Activated naive CD4-positive, alpha-beta T cell treated with anti-CD3 and anti-CD28 coated beads, Interleukin-2, amount 50 U/mL, for 24 hours (primary cell): ENCODE results near the gene TOR4A.

Experiments
- H3K27ac Mint-ChIP-seq: one replicate; pipeline ENCODE4 v1.8.0; 2021; ENCODE audit warnings: mild to moderate bottlenecking, mixed read lengths
- H3K27me3 Mint-ChIP-seq: one replicate; pipeline ENCODE4 v1.8.0; 2021; ENCODE audit warnings: mixed read lengths
- H3K36me3 Mint-ChIP-seq: one replicate; pipeline ENCODE4 v1.8.0; 2021; ENCODE audit warnings: mixed read lengths
- H3K4me1 Mint-ChIP-seq: one replicate; pipeline ENCODE4 v1.8.0; 2021; ENCODE audit warnings: mixed read lengths
- H3K4me3 Mint-ChIP-seq: one replicate; pipeline ENCODE4 v1.8.0; 2021; ENCODE audit warnings: mild to moderate bottlenecking, mixed read lengths
- H3K9me3 Mint-ChIP-seq: one replicate; pipeline ENCODE4 v1.8.0; 2021; ENCODE audit warnings: mixed read lengths

The TOR4A gene

GRCh38 chr9:137293094-137293481 lies 15.6 kb downstream of the TOR4A start:
- Mint-ChIP-seq H3K27me3 (peaks cover 18% of the 10 kb centered on the region), H3K4me3 (no peak overlapping the region), H3K36me3 (no peaks in the 10 kb centered on the region), H3K9me3 (no peaks in the 10 kb centered on the region), H3K4me1 (peaks cover 4% of the 10 kb centered on the region), H3K27ac (no peak overlapping the region)

- H3K9me3 Mint-ChIP-seq, result no peaks in the 10 kb centered on the region
- peaks cover 4% of the 10 kb centered on the region for H3K4me1 Mint-ChIP-seq
- peaks cover 18% of the 10 kb centered on the region for H3K27me3 Mint-ChIP-seq
- peak overlapping the region; percentile 35 for H3K27ac Mint-ChIP-seq
- H3K36me3 Mint-ChIP-seq, result no peaks in the 10 kb centered on the region
- H3K4me3 Mint-ChIP-seq, result no peak overlapping the region
These were observed 16.1 kb downstream of the TOR4A start for GRCh38 chr9:137293482-137294090.

GRCh38 chr9:137294091-137294680 lies 16.7 kb downstream of the TOR4A start:
- Mint-ChIP-seq H3K36me3 (no peaks in the 10 kb centered on the region), H3K4me1 (peaks cover 4% of the 10 kb centered on the region), H3K27me3 (peaks cover 18% of the 10 kb centered on the region), H3K4me3 (peak overlapping the region; percentile 57), H3K27ac (no peak overlapping the region), H3K9me3 (no peaks in the 10 kb centered on the region)

GRCh38 chr9:137294681-137295237 lies 17.2 kb downstream of the TOR4A start:
- H3K36me3 Mint-ChIP-seq, result no peaks in the 10 kb centered on the region
- H3K27ac Mint-ChIP-seq, result peak overlapping the region; percentile 30
- H3K9me3 Mint-ChIP-seq, result no peaks in the 10 kb centered on the region
- H3K4me3 Mint-ChIP-seq, result peak overlapping the region; percentile 57
- peaks cover 5% of the 10 kb centered on the region for H3K4me1 Mint-ChIP-seq
- peaks cover 19% of the 10 kb centered on the region for H3K27me3 Mint-ChIP-seq

GRCh38 chr9:137295238-137295811 lies 17.8 kb downstream of the TOR4A start:
- Mint-ChIP-seq H3K27ac (no peak overlapping the region), H3K4me1 (peaks cover 9% of the 10 kb centered on the region), H3K36me3 (no peaks in the 10 kb centered on the region), H3K9me3 (no peaks in the 10 kb centered on the region), H3K27me3 (peaks cover 21% of the 10 kb centered on the region), H3K4me3 (peak overlapping the region; percentile 57)

- Mint-ChIP-seq H3K4me1 (peaks cover 13% of the 10 kb centered on the region), H3K27ac (no peak overlapping the region), H3K9me3 (no peaks in the 10 kb centered on the region), H3K4me3 (peak overlapping the region; percentile 79), H3K27me3 (peaks cover 21% of the 10 kb centered on the region), H3K36me3 (no peaks in the 10 kb centered on the region)
These were observed 18.5 kb downstream of the TOR4A start for GRCh38 chr9:137295849-137296669.

GRCh38 chr9:137296670-137297664 lies 19.4 kb downstream of the TOR4A start:
- peaks cover 13% of the 10 kb centered on the region for H3K4me1 Mint-ChIP-seq
- H3K27me3 Mint-ChIP-seq, result peaks cover 21% of the 10 kb centered on the region
- H3K27ac Mint-ChIP-seq, result no peak overlapping the region
- no peaks in the 10 kb centered on the region for H3K9me3 Mint-ChIP-seq
- no peaks in the 10 kb centered on the region for H3K36me3 Mint-ChIP-seq
- peak overlapping the region; percentile 79 for H3K4me3 Mint-ChIP-seq

- no peak overlapping the region for H3K4me3 Mint-ChIP-seq
- H3K27ac Mint-ChIP-seq, result no peak overlapping the region
- H3K9me3 Mint-ChIP-seq, result no peaks in the 10 kb centered on the region
- peaks cover 13% of the 10 kb centered on the region for H3K4me1 Mint-ChIP-seq
- no peaks in the 10 kb centered on the region for H3K36me3 Mint-ChIP-seq
- H3K27me3 Mint-ChIP-seq, result peaks cover 21% of the 10 kb centered on the region
These were observed 20.4 kb downstream of the TOR4A start for GRCh38 chr9:137297966-137298365.

GRCh38 chr9:137298401-137299202 lies 21.1 kb downstream of the TOR4A start:
- no peaks in the 10 kb centered on the region for H3K36me3 Mint-ChIP-seq
- no peak overlapping the region for H3K27ac Mint-ChIP-seq
- peaks cover 18% of the 10 kb centered on the region for H3K27me3 Mint-ChIP-seq
- H3K4me3 Mint-ChIP-seq, result no peak overlapping the region
- H3K4me1 Mint-ChIP-seq, result peaks cover 13% of the 10 kb centered on the region
- H3K9me3 Mint-ChIP-seq, result no peaks in the 10 kb centered on the region

GRCh38 chr9:137299203-137299565 lies 21.7 kb downstream of the TOR4A start:
- peaks cover 17% of the 10 kb centered on the region for H3K27me3 Mint-ChIP-seq
- no peaks in the 10 kb centered on the region for H3K9me3 Mint-ChIP-seq
- no peaks in the 10 kb centered on the region for H3K36me3 Mint-ChIP-seq
- H3K4me3 Mint-ChIP-seq, result no peak overlapping the region
- H3K4me1 Mint-ChIP-seq, result peaks cover 13% of the 10 kb centered on the region
- H3K27ac Mint-ChIP-seq, result no peak overlapping the region

GRCh38 chr9:137299938-137300337 lies 22.4 kb downstream of the TOR4A start:
- Mint-ChIP-seq H3K9me3 (no peaks in the 10 kb centered on the region), H3K4me1 (peaks cover 13% of the 10 kb centered on the region), H3K4me3 (peak overlapping the region; percentile 52), H3K27ac (no peak overlapping the region), H3K27me3 (peaks cover 13% of the 10 kb centered on the region), H3K36me3 (no peaks in the 10 kb centered on the region)

GRCh38 chr9:137300567-137301080 lies 23.1 kb downstream of the TOR4A start:
- Mint-ChIP-seq H3K4me1 (peaks cover 17% of the 10 kb centered on the region), H3K9me3 (no peaks in the 10 kb centered on the region), H3K4me3 (peak overlapping the region; percentile 90), H3K36me3 (no peaks in the 10 kb centered on the region), H3K27ac (peak overlapping the region; percentile 94), H3K27me3 (peaks cover 13% of the 10 kb centered on the region)

GRCh38 chr9:137301081-137301947 lies 23.8 kb downstream of the TOR4A start:
- H3K27me3 Mint-ChIP-seq, result peaks cover 13% of the 10 kb centered on the region

More at GRCh38 chr9:137301081-137301947, 23.8 kb downstream of the TOR4A start:
- Mint-ChIP-seq H3K4me3 (peak overlapping the region; percentile 90), H3K4me1 (peaks cover 17% of the 10 kb centered on the region), H3K36me3 (no peaks in the 10 kb centered on the region), H3K27ac (no peak overlapping the region), H3K9me3 (no peaks in the 10 kb centered on the region)
